Calu3 (cell line): ENCODE measurements around the gene GRIK3. TPM values are rescaled to one million over a fixed set of nuclear protein-coding genes. Genes with fewer than 3 reads are reported as not detected.

Source experiments
- BruUV-seq: library from RNA; stranded (reverse); fragments of 400-500 nt; replicated peaks from 2 replicates; lab custom pipeline; 2021; lab: Mats Ljungman, UMichigan
- CTCF ChIA-PET: fragments of 300-600 bp; sonication (Branson Sonifier 250); formaldehyde crosslinking; loops from one replicate; lab custom pipeline; 2022; ENCODE audit warnings: antibody characterized with exemption; lab: Charles Lee
- DNase-seq: peaks from one replicate; pipeline ENCODE4 v3.0.0; 2022
- H3K27ac Mint-ChIP-seq: one replicate; pipeline ENCODE4 v1.8.0; 2022; ENCODE audit warnings: mixed read lengths; ENCODE audit not compliant: unreplicated experiment
- H3K27me3 Mint-ChIP-seq: one replicate; pipeline ENCODE4 v1.8.0; 2022; ENCODE audit warnings: mixed read lengths; ENCODE audit not compliant: unreplicated experiment
- H3K36me3 Mint-ChIP-seq: one replicate; pipeline ENCODE4 v1.8.0; 2022; ENCODE audit warnings: mild to moderate bottlenecking, moderate library complexity, mixed read lengths; ENCODE audit not compliant: insufficient read depth, unreplicated experiment
- H3K4me1 Mint-ChIP-seq: one replicate; pipeline ENCODE4 v1.8.0; 2022; ENCODE audit warnings: mild to moderate bottlenecking, low read depth, mixed read lengths; ENCODE audit not compliant: unreplicated experiment
- H3K4me3 Mint-ChIP-seq: one replicate; pipeline ENCODE4 v1.8.0; 2022; ENCODE audit warnings: mild to moderate bottlenecking, low read depth, moderate library complexity, mixed read lengths; ENCODE audit not compliant: unreplicated experiment
- H3K9me3 Mint-ChIP-seq: one replicate; pipeline ENCODE4 v1.8.0; 2022; ENCODE audit warnings: low read depth, mixed read lengths; ENCODE audit not compliant: unreplicated experiment
- intact Hi-C: fragments of 100-400 bp; cut with micrococcal nuclease; formaldehyde crosslinking; loops from one replicate; pipeline ENCODE4 v1.10.0; 2022; ENCODE audit not compliant: unreplicated experiment
- total RNA-seq: library from RNA; stranded (reverse); gene quantifications from 2 replicates; pipeline ENCODE4 v1.2.3, GENCODE V29; 2022
- TF ChIP-seq, protein P1 (sequence below): fragments of 200-600 bp; IDR thresholded peaks from one replicate; pipeline ENCODE4 v1.8.0; 2022; ENCODE audit warnings: antibody characterized with exemption; ENCODE audit not compliant: unreplicated experiment

GRIK3 gene
- total RNA-seq, 1 experiment from 2014 or later = not detected

GRCh38 chr1:36755303-36756230, 278.7 kb downstream of the GRIK3 start:
- Mint-ChIP-seq H3K9me3 (no peaks in the 10 kb centered on the region), H3K27ac (no peak overlapping the region), H3K4me3 (no peak overlapping the region), H3K4me1 (no peaks in the 10 kb centered on the region), H3K27me3 (peaks cover 45% of the 10 kb centered on the region), H3K36me3 (no peaks in the 10 kb centered on the region)
- no peak for DNase-seq
- intact Hi-C loops = no loop called here
- CTCF ChIA-PET = no interaction called here
- TF ChIP-seq, protein P1, sequence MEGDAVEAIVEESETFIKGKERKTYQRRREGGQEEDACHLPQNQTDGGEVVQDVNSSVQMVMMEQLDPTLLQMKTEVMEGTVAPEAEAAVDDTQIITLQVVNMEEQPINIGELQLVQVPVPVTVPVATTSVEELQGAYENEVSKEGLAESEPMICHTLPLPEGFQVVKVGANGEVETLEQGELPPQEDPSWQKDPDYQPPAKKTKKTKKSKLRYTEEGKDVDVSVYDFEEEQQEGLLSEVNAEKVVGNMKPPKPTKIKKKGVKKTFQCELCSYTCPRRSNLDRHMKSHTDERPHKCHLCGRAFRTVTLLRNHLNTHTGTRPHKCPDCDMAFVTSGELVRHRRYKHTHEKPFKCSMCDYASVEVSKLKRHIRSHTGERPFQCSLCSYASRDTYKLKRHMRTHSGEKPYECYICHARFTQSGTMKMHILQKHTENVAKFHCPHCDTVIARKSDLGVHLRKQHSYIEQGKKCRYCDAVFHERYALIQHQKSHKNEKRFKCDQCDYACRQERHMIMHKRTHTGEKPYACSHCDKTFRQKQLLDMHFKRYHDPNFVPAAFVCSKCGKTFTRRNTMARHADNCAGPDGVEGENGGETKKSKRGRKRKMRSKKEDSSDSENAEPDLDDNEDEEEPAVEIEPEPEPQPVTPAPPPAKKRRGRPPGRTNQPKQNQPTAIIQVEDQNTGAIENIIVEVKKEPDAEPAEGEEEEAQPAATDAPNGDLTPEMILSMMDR = no peak
- BruUV-seq = no TSS peak

DNA sequence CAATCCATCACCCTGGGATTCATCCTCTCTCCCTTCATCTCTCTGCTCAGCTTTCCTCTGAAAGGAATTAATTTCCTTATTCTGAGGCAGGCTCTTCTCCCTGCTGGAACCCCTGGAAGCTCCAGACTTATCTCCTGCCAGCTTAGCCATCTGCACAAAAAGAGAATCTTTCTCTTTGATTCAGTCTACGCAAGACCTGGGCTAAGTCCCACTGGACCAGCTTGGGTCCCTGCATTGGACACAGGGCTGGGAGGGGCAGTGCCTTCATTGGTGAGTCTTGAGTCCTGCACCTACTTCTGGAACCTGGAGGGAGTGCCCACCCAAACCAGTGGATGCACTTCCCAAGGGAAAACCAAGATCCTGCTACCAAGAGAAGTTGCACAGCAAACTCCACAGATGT, 279.9 kb downstream of the GRIK3 start:
- BruUV-seq = no TSS peak
- intact Hi-C loops = no loop called here
- no peaks in the 10 kb centered on the region for H3K9me3 Mint-ChIP-seq
- no peak for DNase-seq
- CTCF ChIA-PET = no interaction called here
- H3K4me1 Mint-ChIP-seq = no peaks in the 10 kb centered on the region
- TF ChIP-seq, protein P1 = no peak
- no peaks in the 10 kb centered on the region for H3K36me3 Mint-ChIP-seq
- H3K27me3 Mint-ChIP-seq = peaks cover 45% of the 10 kb centered on the region
- H3K4me3 Mint-ChIP-seq = no peak overlapping the region
- no peak overlapping the region for H3K27ac Mint-ChIP-seq

DNA sequence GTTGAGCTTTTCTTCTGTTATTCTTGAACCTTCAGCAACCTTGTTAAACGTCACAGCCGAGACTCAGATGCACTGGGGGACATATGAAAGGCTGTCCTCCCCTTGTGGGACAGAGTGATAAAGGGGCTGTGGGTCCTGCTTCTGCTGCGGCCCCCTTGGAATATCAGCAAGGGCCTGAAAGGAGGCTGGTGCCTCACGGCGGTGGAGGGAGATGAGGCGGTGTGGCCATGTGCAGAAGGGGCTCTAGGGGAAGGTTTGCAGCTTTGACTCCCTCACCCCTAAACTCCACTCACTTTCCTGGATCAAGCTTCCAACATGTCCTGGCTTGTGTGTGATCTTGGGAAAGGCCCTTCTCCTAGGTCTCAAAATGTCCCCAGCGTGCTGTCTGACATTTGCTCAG, 280.9 kb downstream of the GRIK3 start:
- no TSS peak for BruUV-seq
- no peak overlapping the region for H3K27ac Mint-ChIP-seq
- DNase-seq = no peak
- TF ChIP-seq, protein P1 = no peak
- no peaks in the 10 kb centered on the region for H3K4me1 Mint-ChIP-seq
- intact Hi-C loops = no loop called here
- no peak overlapping the region for H3K4me3 Mint-ChIP-seq
- no peaks in the 10 kb centered on the region for H3K9me3 Mint-ChIP-seq
- H3K27me3 Mint-ChIP-seq = peaks cover 54% of the 10 kb centered on the region
- H3K36me3 Mint-ChIP-seq = no peaks in the 10 kb centered on the region
- CTCF ChIA-PET = no interaction called here

DNA sequence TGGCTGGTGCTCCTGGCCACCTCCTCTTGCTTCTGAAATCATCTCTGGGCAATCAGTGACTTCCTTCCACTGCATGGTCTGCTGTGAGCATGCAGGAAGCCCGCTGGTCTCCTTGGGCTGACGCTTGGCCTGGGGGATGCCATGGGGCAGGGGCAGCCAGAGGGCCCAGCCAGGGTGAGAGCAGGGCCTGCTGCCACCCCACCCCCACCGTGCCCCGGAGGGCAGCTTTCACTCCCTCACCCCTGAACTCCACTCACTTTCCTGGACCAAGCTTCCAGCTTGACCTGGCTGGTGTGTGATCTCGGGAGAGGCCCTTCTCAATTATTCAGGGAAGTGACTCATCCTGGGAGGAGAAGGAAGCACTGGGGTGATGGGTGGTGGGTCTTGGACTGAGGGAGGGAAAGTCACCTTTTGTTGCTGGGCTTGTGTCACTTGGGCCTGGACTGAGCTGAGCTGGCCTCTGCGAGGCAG, 281.4 kb downstream of the GRIK3 start:
- TF ChIP-seq, protein P1 = no peak
- peaks cover 59% of the 10 kb centered on the region for H3K27me3 Mint-ChIP-seq
- no peak overlapping the region for H3K4me3 Mint-ChIP-seq
- CTCF ChIA-PET = no interaction called here
- H3K27ac Mint-ChIP-seq = no peak overlapping the region
- H3K4me1 Mint-ChIP-seq = no peaks in the 10 kb centered on the region
- no peak for DNase-seq
- intact Hi-C loops = no loop called here
- BruUV-seq = no TSS peak
- H3K9me3 Mint-ChIP-seq = no peaks in the 10 kb centered on the region
- H3K36me3 Mint-ChIP-seq = no peaks in the 10 kb centered on the region
